ENCODE measurements around the gene PCED1B. TPM values are rescaled to one million over a fixed set of nuclear protein-coding genes. Genes with fewer than 3 reads are reported as not detected.

The PCED1B gene
- total RNA-seq, 1 experiment from 2014 or later = 6.6 TPM

DNA sequence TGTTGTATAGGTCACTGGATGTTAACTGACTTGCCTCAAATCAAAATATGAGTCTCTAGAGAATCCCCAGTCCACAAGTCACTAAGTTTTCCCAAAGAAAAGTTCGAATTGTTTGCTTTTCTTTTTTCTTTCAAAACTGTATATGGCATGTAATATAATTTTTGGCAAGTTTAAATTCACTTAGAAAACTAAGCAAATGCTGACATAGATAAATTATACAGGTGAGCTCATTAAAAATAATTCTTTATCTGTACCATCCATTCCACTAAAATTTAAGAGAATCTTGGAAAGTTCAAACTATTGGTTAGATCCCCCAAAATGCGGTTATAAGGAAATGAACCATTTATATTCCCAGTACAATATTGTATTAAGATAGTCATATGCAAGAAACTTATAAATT lies 145.9 kb downstream of the PCED1B start (continued):
- TF ChIP-seq, protein P1, sequence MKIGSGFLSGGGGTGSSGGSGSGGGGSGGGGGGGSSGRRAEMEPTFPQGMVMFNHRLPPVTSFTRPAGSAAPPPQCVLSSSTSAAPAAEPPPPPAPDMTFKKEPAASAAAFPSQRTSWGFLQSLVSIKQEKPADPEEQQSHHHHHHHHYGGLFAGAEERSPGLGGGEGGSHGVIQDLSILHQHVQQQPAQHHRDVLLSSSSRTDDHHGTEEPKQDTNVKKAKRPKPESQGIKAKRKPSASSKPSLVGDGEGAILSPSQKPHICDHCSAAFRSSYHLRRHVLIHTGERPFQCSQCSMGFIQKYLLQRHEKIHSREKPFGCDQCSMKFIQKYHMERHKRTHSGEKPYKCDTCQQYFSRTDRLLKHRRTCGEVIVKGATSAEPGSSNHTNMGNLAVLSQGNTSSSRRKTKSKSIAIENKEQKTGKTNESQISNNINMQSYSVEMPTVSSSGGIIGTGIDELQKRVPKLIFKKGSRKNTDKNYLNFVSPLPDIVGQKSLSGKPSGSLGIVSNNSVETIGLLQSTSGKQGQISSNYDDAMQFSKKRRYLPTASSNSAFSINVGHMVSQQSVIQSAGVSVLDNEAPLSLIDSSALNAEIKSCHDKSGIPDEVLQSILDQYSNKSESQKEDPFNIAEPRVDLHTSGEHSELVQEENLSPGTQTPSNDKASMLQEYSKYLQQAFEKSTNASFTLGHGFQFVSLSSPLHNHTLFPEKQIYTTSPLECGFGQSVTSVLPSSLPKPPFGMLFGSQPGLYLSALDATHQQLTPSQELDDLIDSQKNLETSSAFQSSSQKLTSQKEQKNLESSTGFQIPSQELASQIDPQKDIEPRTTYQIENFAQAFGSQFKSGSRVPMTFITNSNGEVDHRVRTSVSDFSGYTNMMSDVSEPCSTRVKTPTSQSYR (CRISPR knock-in tag; IDR thresholded peaks at IDR 0.05) = no peak
- TF ChIP-seq, protein P2, sequence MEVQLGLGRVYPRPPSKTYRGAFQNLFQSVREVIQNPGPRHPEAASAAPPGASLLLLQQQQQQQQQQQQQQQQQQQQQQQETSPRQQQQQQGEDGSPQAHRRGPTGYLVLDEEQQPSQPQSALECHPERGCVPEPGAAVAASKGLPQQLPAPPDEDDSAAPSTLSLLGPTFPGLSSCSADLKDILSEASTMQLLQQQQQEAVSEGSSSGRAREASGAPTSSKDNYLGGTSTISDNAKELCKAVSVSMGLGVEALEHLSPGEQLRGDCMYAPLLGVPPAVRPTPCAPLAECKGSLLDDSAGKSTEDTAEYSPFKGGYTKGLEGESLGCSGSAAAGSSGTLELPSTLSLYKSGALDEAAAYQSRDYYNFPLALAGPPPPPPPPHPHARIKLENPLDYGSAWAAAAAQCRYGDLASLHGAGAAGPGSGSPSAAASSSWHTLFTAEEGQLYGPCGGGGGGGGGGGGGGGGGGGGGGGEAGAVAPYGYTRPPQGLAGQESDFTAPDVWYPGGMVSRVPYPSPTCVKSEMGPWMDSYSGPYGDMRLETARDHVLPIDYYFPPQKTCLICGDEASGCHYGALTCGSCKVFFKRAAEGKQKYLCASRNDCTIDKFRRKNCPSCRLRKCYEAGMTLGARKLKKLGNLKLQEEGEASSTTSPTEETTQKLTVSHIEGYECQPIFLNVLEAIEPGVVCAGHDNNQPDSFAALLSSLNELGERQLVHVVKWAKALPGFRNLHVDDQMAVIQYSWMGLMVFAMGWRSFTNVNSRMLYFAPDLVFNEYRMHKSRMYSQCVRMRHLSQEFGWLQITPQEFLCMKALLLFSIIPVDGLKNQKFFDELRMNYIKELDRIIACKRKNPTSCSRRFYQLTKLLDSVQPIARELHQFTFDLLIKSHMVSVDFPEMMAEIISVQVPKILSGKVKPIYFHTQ (CRISPR knock-in tag; IDR thresholded peaks at IDR 0.05) = no peak
- TF ChIP-seq, protein P3, sequence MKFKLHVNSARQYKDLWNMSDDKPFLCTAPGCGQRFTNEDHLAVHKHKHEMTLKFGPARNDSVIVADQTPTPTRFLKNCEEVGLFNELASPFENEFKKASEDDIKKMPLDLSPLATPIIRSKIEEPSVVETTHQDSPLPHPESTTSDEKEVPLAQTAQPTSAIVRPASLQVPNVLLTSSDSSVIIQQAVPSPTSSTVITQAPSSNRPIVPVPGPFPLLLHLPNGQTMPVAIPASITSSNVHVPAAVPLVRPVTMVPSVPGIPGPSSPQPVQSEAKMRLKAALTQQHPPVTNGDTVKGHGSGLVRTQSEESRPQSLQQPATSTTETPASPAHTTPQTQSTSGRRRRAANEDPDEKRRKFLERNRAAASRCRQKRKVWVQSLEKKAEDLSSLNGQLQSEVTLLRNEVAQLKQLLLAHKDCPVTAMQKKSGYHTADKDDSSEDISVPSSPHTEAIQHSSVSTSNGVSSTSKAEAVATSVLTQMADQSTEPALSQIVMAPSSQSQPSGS (CRISPR knock-in tag; IDR thresholded peaks at IDR 0.05; ENCODE audit: borderline replicate concordance, low read depth) = no peak

DNA sequence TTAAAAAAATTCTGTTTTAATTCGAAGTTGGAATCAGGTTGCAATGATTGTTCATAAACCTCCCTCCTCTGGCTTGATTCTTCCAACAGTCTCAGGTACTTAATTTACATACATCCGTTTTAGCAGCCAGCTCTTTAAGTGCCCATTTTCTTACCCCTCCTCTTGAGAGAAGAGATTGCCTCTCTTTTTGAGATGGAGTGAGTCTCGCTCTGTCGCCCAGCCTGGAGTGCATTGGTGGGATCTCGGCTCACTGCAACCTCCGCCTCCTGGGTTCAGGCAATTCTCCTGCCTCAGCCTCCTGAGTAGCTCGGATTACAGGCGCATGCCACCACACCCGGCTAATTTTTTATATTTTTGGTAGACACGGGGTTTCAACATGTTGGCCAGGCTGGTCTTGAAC lies 146.8 kb downstream of the PCED1B start:
- CTCF ChIA-PET = interaction anchor here (1.4 to 2.5 kb wide), 2 partner anchors 32 to 82 kb away, joined by 4 to 7 read pairs; no protein-coding TSS in a partner anchor
- Mint-ChIP-seq H3K4me1 (peaks cover 53% of the 10 kb centered on the region), H3K9me3 (no peaks in the 10 kb centered on the region), H3K4me3 (no peak overlapping the region), H3K27ac (peak overlapping the region; percentile 82), H3K27me3 (ENCODE audit: low read depth) (peaks cover 3% of the 10 kb centered on the region; the same call in 1 of the 2 replicates), H3K36me3 (no peaks in the 10 kb centered on the region)
- peak; percentile 97 for TF ChIP-seq ZNF121 (CRISPR knock-in tag; IDR thresholded peaks at IDR 0.05)
- TF ChIP-seq, protein P4, sequence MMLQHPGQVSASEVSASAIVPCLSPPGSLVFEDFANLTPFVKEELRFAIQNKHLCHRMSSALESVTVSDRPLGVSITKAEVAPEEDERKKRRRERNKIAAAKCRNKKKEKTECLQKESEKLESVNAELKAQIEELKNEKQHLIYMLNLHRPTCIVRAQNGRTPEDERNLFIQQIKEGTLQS (CRISPR knock-in tag; conservative IDR thresholded peaks at IDR 0.05) = no peak
- POLR2A ChIA-PET = no interaction called here
- ATAC-seq = no peak
- DNase-seq (ENCODE audit: low spot score) = no peak

DNA sequence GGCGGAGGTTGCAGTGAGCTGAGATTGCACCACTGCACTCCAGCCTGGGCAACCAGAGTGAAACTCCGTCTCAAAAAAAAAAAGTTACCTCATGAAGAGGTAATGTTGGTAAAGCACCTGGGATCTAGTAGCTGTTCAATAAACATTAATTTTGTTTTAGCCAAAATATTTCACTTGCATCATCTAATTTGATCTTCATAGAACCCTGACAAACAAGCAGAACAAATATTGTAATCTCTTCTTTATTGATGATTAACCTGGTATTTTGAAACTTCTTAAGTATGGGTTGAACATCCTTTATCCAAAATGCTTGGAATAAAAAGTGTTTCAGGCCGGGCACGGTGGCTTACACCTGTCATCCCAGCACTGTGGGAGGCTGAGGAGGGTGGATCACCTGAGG lies 149.4 kb downstream of the PCED1B start:
- H3K9me3 Mint-ChIP-seq = no peaks in the 10 kb centered on the region
- H3K4me3 Mint-ChIP-seq = no peak overlapping the region
- no peak overlapping the region for H3K27ac Mint-ChIP-seq
- no peak for DNase-seq (ENCODE audit: low spot score)
- H3K27me3 Mint-ChIP-seq (ENCODE audit: low read depth) = peaks cover 3% of the 10 kb centered on the region; the same call in 1 of the 2 replicates
- POLR2A ChIA-PET = interaction anchor here (0.6 to 0.7 kb wide), 2 partner anchors 20 to 514 kb away, joined by 3 read pairs; no protein-coding TSS in a partner anchor
- no peaks in the 10 kb centered on the region for H3K36me3 Mint-ChIP-seq
- peaks cover 34% of the 10 kb centered on the region for H3K4me1 Mint-ChIP-seq
- TF ChIP-seq GABPB1 (CRISPR knock-in tag; IDR thresholded peaks at IDR 0.05) = peak; percentile 47; the same call in 1 of the 2 replicates
- TF ChIP-seq NR1H2 (CRISPR knock-in tag; IDR thresholded peaks at IDR 0.05) = no peak
- CTCF ChIA-PET = no interaction called here
- no peak for ATAC-seq

DNA sequence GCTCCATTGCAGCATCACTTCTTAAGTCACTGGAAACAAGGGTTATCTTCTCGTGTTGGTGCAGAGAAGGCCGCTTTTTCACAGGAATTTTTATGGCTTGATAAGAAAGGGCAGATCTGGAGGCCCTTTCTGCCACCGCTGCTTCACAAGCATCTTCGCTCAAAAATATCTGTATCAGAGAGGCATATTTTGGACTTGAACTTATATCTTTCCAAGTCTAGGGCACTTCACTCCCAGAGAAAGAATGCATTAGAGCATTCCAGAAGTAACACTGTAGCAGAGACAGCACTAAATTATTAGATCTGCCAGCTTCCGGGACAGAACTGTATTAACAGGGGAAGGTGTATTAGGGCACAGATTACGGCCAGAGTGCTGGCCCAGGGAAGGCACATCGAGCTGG lies 152.0 kb downstream of the PCED1B start:
- Mint-ChIP-seq H3K27me3 (ENCODE audit: low read depth) (peaks cover 3% of the 10 kb centered on the region; the same call in 1 of the 2 replicates), H3K4me1 (peaks cover 24% of the 10 kb centered on the region)
- no peak for ATAC-seq
- TF ChIP-seq, protein P5, sequence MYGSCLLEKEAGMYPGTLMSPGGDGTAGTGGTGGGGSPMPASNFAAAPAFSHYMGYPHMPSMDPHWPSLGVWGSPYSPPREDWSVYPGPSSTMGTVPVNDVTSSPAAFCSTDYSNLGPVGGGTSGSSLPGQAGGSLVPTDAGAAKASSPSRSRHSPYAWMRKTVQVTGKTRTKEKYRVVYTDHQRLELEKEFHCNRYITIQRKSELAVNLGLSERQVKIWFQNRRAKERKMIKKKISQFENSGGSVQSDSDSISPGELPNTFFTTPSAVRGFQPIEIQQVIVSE (CRISPR knock-in tag; IDR thresholded peaks at IDR 0.05; ENCODE audit: borderline replicate concordance) = no peak
- no peak for TF ChIP-seq ZNF232 (CRISPR knock-in tag; IDR thresholded peaks at IDR 0.05)
- no peak for TF ChIP-seq NFATC4 (CRISPR knock-in tag; IDR thresholded peaks at IDR 0.05)
- no peak for TF ChIP-seq RORB (CRISPR knock-in tag; IDR thresholded peaks at IDR 0.05)
- TF ChIP-seq MYBL2 (CRISPR knock-in tag; IDR thresholded peaks at IDR 0.05) = no peak
- TF ChIP-seq ETV6 (CRISPR knock-in tag; IDR thresholded peaks at IDR 0.05) = no peak
- no peak for TF ChIP-seq SMAD3 (CRISPR knock-in tag; IDR thresholded peaks at IDR 0.05; ENCODE audit: borderline replicate concordance)
- TF ChIP-seq, protein P6, sequence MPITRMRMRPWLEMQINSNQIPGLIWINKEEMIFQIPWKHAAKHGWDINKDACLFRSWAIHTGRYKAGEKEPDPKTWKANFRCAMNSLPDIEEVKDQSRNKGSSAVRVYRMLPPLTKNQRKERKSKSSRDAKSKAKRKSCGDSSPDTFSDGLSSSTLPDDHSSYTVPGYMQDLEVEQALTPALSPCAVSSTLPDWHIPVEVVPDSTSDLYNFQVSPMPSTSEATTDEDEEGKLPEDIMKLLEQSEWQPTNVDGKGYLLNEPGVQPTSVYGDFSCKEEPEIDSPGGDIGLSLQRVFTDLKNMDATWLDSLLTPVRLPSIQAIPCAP (CRISPR knock-in tag; IDR thresholded peaks at IDR 0.05) = no peak
- no peak for TF ChIP-seq FOXK1 (CRISPR knock-in tag; IDR thresholded peaks at IDR 0.05)
- TF ChIP-seq ZNF416 (CRISPR knock-in tag; IDR thresholded peaks at IDR 0.05) = no peak
- TF ChIP-seq, protein P7, sequence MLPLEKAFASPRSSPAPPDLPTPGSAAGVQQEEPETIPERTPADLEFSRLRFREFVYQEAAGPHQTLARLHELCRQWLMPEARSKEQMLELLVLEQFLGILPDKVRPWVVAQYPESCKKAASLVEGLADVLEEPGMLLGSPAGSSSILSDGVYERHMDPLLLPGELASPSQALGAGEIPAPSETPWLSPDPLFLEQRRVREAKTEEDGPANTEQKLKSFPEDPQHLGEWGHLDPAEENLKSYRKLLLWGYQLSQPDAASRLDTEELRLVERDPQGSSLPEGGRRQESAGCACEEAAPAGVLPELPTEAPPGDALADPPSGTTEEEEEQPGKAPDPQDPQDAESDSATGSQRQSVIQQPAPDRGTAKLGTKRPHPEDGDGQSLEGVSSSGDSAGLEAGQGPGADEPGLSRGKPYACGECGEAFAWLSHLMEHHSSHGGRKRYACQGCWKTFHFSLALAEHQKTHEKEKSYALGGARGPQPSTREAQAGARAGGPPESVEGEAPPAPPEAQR (CRISPR knock-in tag; IDR thresholded peaks at IDR 0.05) = no peak
- TF ChIP-seq JAZF1 (CRISPR knock-in tag; IDR thresholded peaks at IDR 0.05) = no peak
- TF ChIP-seq TCF7 (CRISPR knock-in tag; IDR thresholded peaks at IDR 0.05; ENCODE audit: low read depth) = no peak

More for the DNA sequence above, 152.0 kb downstream of the PCED1B start:
- POLR2A ChIA-PET = no interaction called here
- no peak overlapping the region for H3K4me3 Mint-ChIP-seq
- DNase-seq (ENCODE audit: low spot score) = no peak
- peaks cover 10% of the 10 kb centered on the region for H3K36me3 Mint-ChIP-seq
- no peak overlapping the region for H3K27ac Mint-ChIP-seq
- no peaks in the 10 kb centered on the region for H3K9me3 Mint-ChIP-seq
- CTCF ChIA-PET = no interaction called here

Measured in WTC11 (cell line).